Smooth muscle cell (in vitro differentiated cells): ENCODE data around the gene EFEMP2. TPM values are rescaled to one million over a fixed set of nuclear protein-coding genes. Genes with fewer than 3 reads are reported as not detected.

Source experiments
- DNase-seq: peaks from one replicate; lab custom pipeline; 2025; ENCODE audit not compliant: unreplicated experiment; lab: John Stamatoyannopoulos, UW
- H2AFZ ChIP-seq: fragments of 200-600 bp; sonication (generic); 2 replicates; pipeline ENCODE4 v1.6.0; 2016; ENCODE audit warnings: antibody characterized with exemption, low read depth, mild to moderate bottlenecking
- H3F3A ChIP-seq: fragments of 200-600 bp; sonication (generic); 2 replicates; pipeline ENCODE4 v1.6.0; 2017; ENCODE audit warnings: antibody characterized with exemption, low read depth
- H3K27ac ChIP-seq: fragments of 200-600 bp; sonication (generic); 2 replicates; pipeline ENCODE4 v1.5.1; 2016; ENCODE audit warnings: low read depth, mild to moderate bottlenecking
- H3K27me3 ChIP-seq: fragments of 200-600 bp; sonication (generic); 2 replicates; pipeline ENCODE4 v1.6.1; 2016; ENCODE audit warnings: low read depth, mild to moderate bottlenecking
- H3K36me3 ChIP-seq: fragments of 200-600 bp; sonication (generic); 2 replicates; pipeline ENCODE4 v1.5.1; 2016; ENCODE audit warnings: low read depth
- H3K4me1 ChIP-seq: fragments of 200-600 bp; sonication (generic); 2 replicates; pipeline ENCODE4 v1.5.1; 2016; ENCODE audit warnings: low read depth
- H3K4me2 ChIP-seq: fragments of 200-600 bp; sonication (generic); 2 replicates; pipeline ENCODE4 v1.6.0; 2016; ENCODE audit warnings: mild to moderate bottlenecking
- H3K4me3 ChIP-seq: fragments of 200-600 bp; sonication (generic); 2 replicates; pipeline ENCODE4 v1.5.1; 2016; ENCODE audit warnings: mild to moderate bottlenecking
- H3K79me2 ChIP-seq: fragments of 200-600 bp; sonication (generic); 2 replicates; pipeline ENCODE4 v1.6.0; 2016; ENCODE audit warnings: low read depth, mild to moderate bottlenecking
- H3K9ac ChIP-seq: fragments of 200-600 bp; sonication (generic); 2 replicates; pipeline ENCODE4 v1.6.0; 2016; ENCODE audit warnings: low read depth
- H3K9me3 ChIP-seq: fragments of 200-600 bp; sonication (generic); replicated peaks from 2 replicates; pipeline ENCODE4 v1.5.1; 2016; ENCODE audit warnings: low read depth
- H4K20me1 ChIP-seq: fragments of 200-600 bp; sonication (generic); 2 replicates; pipeline ENCODE4 v1.6.0; 2016; ENCODE audit warnings: low read depth
- WGBS: methylation state at CpG from one replicate; pipeline ENCODE4 v1.1.7; 2016; ENCODE audit warnings: low lambda C conversion rate; 5-methylcytosine and 5-hydroxymethylcytosine counted together
- polyA plus RNA-seq: library from polyadenylated mRNA; unstranded; fragments of >200 nt; fragmentation: Nextera tagmentation; extraction: Ambion mirVana; gene quantifications from 2 replicates; pipeline ENCODE4 v1.2.1, GENCODE V29; 2016
- total RNA-seq: library from RNA; depleted of rRNA; stranded (reverse); fragments of >200 nt; gene quantifications from 2 replicates; pipeline ENCODE4 v1.2.3, GENCODE V29; 2014
- TF ChIP-seq, protein P1 (sequence below): fragments of 200-600 bp; sonication (generic); IDR thresholded peaks from 2 replicates; pipeline ENCODE4 v1.5.1; 2017; ENCODE audit warnings: borderline replicate concordance, mild to moderate bottlenecking, antibody characterized with exemption; ENCODE audit not compliant: insufficient read depth, poor library complexity, severe bottlenecking

EFEMP2 gene
- total and polyA plus RNA-seq, 2 experiments from 2014 or later: 99.7 to 362 TPM

DNA sequence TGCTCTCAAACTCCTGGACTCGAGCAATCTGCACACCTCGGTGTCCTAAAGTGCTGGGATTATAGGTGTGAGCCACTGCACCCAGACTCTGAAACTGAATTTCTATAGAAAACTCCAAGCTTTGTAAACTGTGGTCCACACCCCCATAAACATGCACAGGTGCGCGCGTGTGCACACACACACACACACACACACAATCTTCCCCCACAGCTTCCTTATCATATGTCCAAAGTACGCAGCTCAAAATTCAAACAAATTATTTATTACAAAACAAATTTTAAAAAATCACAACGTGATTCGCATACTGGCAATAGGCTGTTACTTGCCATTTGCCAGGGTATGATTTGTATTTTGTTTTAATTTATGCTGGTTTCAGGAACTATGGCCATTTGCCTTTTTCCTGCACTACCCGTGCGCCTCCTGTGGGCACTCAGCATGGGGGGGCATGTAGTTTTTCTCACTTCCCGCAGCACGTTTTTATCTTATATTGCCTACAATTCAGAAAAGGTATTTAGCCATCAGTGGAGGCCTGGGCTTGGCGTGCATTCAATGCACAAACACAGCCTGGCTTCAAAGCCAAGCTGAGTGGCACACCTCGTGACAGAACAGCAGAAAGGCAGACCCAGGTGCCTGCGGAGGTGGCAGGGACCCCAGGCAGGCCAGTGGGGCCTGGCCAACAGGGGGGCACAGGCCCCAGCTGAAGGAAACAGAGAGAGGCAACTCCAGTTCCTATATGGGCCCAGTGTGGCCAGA lies 49.6 kb downstream of the EFEMP2 start:
- no peak overlapping the region for H3K27ac ChIP-seq
- no peaks in the 10 kb centered on the region for H4K20me1 ChIP-seq
- no peak overlapping the region for H2AFZ ChIP-seq
- H3K9ac ChIP-seq: no peak overlapping the region
- H3K36me3 ChIP-seq: no peaks in the 10 kb centered on the region
- no peak overlapping the region for H3K4me2 ChIP-seq
- H3K4me1 ChIP-seq: no peaks in the 10 kb centered on the region
- DNase-seq: no peak
- H3K9me3 ChIP-seq: no peaks in the 10 kb centered on the region
- no peaks in the 10 kb centered on the region for H3K27me3 ChIP-seq
- no peaks in the 10 kb centered on the region for H3F3A ChIP-seq
- WGBS: 92% methylated on average over 15 of the region's 15 CpGs
- TF ChIP-seq, protein P1, sequence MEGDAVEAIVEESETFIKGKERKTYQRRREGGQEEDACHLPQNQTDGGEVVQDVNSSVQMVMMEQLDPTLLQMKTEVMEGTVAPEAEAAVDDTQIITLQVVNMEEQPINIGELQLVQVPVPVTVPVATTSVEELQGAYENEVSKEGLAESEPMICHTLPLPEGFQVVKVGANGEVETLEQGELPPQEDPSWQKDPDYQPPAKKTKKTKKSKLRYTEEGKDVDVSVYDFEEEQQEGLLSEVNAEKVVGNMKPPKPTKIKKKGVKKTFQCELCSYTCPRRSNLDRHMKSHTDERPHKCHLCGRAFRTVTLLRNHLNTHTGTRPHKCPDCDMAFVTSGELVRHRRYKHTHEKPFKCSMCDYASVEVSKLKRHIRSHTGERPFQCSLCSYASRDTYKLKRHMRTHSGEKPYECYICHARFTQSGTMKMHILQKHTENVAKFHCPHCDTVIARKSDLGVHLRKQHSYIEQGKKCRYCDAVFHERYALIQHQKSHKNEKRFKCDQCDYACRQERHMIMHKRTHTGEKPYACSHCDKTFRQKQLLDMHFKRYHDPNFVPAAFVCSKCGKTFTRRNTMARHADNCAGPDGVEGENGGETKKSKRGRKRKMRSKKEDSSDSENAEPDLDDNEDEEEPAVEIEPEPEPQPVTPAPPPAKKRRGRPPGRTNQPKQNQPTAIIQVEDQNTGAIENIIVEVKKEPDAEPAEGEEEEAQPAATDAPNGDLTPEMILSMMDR: no peak
- H3K4me3 ChIP-seq: no peak overlapping the region
- H3K79me2 ChIP-seq: no peaks in the 10 kb centered on the region

- Histone ChIP-seq H4K20me1 (no peaks in the 10 kb centered on the region), H3K9me3 (no peaks in the 10 kb centered on the region), H3K79me2 (no peaks in the 10 kb centered on the region), H3K4me1 (no peaks in the 10 kb centered on the region), H3K27me3 (no peaks in the 10 kb centered on the region), H3K27ac (no peak overlapping the region), H2AFZ (no peak overlapping the region), H3K4me3 (no peak overlapping the region), H3F3A (no peaks in the 10 kb centered on the region), H3K4me2 (no peak overlapping the region), H3K9ac (no peak overlapping the region), H3K36me3 (no peaks in the 10 kb centered on the region)
- no peak for DNase-seq
- TF ChIP-seq, protein P1: no peak
- WGBS: 90% methylated on average over 8 of the region's 8 CpGs
Observed at GRCh38 chr11:65821107-65821506, 51.5 kb downstream of the EFEMP2 start.

DNA sequence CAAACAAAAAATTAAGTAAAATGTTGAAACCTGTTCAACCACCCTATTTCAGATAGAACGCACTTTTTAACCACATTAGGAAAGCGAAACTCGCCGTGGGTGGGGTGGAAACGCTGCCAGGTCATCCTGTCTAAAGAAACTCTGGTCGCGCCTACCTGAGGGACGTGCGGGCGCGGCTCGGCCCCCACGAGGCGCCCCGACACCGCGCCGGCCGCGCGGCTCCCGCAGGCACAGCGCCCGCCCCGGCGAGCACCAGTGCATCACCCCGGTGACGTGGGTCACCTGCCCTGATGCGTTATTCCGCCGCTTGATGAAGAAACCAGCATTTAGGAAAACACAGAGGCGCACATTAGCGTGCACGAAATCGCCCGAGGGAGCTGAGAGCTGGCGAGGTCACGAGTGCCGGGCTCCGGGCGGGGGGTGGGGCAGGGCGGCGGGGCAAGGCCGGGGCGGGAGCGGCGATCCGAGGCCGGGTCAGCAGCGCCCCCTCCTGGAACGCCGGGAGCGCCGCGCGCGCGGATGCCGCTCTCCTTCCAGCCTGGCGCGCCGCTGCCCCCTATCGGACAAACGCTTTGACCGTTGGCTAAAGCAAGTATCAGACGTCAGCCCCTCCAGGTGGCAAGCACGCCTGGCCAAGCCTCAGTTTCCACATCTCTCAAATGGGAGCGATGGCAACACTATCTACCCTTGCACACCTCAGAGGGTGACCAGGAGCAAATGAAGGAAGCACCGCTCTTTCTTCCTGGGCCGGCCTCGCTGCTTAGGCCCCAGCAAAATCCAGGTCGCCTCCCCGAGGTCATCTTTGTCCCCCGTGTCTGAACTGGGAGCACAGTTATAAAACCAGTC lies 54.5 kb downstream of the EFEMP2 start:
- Histone ChIP-seq H3K4me3 (peak overlapping the region; percentile 71), H3K27me3 (no peaks in the 10 kb centered on the region), H3K4me1 (no peaks in the 10 kb centered on the region), H3K79me2 (no peaks in the 10 kb centered on the region), H2AFZ (peak overlapping the region; percentile 83), H3K4me2 (peak overlapping the region; percentile 87), H3K27ac (peak overlapping the region; percentile 52), H3K9me3 (no peaks in the 10 kb centered on the region), H3K9ac (peak overlapping the region; percentile 65), H3F3A (no peaks in the 10 kb centered on the region), H4K20me1 (no peaks in the 10 kb centered on the region), H3K36me3 (no peaks in the 10 kb centered on the region)
- TF ChIP-seq, protein P1: peak; percentile 99
- WGBS: 9% methylated on average over 62 of the region's 74 CpGs
- DNase-seq: peak; percentile 85
